C4-2B (cell line): ENCODE results near the gene ZNF277.

Experiments
- ZFX ChIP-seq: fragments of 450-650 bp; IDR thresholded peaks from 2 replicates; pipeline ENCODE4 v1.6.1; 2017
- TF ChIP-seq, protein P1 (sequence below): fragments of 450-650 bp; conservative IDR thresholded peaks from 2 replicates; pipeline ENCODE4 v1.5.1; 2017; ENCODE audit warnings: mild to moderate bottlenecking

DNA sequence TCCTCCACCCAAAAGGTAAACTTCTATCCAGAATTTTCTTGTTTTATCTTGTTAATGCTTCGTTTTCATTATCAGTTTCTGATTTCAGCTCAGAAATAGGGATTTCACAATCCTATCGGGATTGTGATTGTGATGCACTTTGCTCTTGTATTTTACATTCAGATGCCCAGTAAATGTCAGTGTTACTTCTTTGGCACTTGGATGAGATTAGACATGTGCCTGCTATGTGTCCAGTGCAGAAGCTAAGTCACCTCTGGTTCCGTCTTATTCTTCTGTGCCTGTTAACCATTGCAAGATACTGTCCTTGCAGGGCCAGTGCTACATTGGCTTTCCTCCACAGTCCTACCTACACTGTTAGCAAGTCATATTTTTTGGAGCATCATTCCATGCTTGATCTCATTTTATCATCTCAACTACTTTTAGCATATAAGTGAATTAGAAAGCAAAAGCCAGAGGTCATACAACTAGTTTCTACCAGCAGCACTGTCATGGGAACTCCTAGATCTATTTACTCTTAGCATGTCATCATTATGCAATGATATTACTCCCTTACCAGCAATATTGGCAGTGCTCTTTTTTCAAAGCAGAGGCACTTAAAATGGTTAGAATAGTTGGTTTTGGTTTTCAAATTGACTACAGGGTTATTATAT, 26.7 kb downstream of the ZNF277 start:
- TF ChIP-seq, protein P1, sequence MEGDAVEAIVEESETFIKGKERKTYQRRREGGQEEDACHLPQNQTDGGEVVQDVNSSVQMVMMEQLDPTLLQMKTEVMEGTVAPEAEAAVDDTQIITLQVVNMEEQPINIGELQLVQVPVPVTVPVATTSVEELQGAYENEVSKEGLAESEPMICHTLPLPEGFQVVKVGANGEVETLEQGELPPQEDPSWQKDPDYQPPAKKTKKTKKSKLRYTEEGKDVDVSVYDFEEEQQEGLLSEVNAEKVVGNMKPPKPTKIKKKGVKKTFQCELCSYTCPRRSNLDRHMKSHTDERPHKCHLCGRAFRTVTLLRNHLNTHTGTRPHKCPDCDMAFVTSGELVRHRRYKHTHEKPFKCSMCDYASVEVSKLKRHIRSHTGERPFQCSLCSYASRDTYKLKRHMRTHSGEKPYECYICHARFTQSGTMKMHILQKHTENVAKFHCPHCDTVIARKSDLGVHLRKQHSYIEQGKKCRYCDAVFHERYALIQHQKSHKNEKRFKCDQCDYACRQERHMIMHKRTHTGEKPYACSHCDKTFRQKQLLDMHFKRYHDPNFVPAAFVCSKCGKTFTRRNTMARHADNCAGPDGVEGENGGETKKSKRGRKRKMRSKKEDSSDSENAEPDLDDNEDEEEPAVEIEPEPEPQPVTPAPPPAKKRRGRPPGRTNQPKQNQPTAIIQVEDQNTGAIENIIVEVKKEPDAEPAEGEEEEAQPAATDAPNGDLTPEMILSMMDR, result no peak
- TF ChIP-seq ZFX, result no peak
